Measurements from ENCODE around the gene DLG2. TPM values are rescaled to one million over a fixed set of nuclear protein-coding genes. Genes with fewer than 3 reads are reported as not detected.
"Not testable (repeated sequence)": the region's sequence is repeated elsewhere in the genome, so short reads cannot be mapped to it uniquely, and the experiment has no call there.

Gene DLG2
- total RNA-seq, 1 donor from 2014 or later = 7.2 TPM

DNA sequence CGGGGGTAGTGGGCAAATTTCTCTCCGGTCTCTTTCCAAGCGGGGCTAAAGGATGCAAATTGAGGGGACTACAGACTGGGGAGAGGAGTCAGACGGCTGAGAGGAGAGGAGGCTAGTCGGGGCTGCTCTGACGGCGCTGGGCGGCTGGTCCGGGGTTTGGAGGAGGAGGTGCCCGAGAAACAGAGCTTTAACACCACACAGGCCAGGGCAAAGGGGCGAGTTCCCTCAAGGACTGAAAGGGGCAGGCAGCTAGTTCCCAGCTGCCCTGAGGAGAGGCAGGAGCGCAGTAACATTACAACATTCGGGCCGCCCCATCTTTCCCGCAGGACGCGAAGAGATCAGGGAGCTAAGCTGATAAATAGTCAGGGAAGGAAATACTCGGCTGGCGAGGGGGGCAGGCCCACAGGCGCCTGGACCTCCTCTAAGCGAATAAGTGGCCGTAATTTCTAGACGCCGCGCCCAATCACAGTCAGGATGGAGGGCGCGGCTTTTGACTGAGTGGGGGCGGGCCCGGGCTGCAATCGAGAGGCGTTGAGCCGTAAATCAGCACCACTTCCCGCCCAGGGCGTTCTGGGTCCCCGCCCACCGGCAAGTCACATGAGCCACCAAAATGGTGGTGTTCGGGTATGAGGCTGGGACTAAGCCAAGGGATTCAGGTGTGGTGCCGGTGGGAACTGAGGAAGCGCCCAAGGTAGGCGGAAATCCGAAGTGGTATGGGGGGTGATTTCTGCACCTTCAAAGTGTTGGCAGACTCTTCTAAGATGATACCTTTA, 1.0 kb upstream of the DLG2 start, which contains the start of gene TMEM126B:
TSS of gene TMEM126B (plus strand) at position 596 of the 773 bp plus-strand sequence. CDS start at position 611, 15 bp downstream.
- DNase-seq (peak; percentile 99), ATAC-seq (peak; percentile 99 to 100)
- TF ChIP-seq, protein P1, sequence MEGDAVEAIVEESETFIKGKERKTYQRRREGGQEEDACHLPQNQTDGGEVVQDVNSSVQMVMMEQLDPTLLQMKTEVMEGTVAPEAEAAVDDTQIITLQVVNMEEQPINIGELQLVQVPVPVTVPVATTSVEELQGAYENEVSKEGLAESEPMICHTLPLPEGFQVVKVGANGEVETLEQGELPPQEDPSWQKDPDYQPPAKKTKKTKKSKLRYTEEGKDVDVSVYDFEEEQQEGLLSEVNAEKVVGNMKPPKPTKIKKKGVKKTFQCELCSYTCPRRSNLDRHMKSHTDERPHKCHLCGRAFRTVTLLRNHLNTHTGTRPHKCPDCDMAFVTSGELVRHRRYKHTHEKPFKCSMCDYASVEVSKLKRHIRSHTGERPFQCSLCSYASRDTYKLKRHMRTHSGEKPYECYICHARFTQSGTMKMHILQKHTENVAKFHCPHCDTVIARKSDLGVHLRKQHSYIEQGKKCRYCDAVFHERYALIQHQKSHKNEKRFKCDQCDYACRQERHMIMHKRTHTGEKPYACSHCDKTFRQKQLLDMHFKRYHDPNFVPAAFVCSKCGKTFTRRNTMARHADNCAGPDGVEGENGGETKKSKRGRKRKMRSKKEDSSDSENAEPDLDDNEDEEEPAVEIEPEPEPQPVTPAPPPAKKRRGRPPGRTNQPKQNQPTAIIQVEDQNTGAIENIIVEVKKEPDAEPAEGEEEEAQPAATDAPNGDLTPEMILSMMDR (IDR thresholded peaks at IDR 0.05) = no peak
- Histone ChIP-seq H3K27me3 (ENCODE audit: low read depth) (no peaks in the 10 kb centered on the region), H3K27ac (peak within 1 kb of the TSS; percentile 89), H3K36me3 (peaks cover 17% of the 10 kb centered on the region), H3K4me3 (peak within 1 kb of the TSS; percentile 78), H3K4me1 (peaks cover 34% of the 10 kb centered on the region), H3K9me3 (no peaks in the 10 kb centered on the region)
- intact Hi-C loops (cut with DNase I) = no loop called here

DNA sequence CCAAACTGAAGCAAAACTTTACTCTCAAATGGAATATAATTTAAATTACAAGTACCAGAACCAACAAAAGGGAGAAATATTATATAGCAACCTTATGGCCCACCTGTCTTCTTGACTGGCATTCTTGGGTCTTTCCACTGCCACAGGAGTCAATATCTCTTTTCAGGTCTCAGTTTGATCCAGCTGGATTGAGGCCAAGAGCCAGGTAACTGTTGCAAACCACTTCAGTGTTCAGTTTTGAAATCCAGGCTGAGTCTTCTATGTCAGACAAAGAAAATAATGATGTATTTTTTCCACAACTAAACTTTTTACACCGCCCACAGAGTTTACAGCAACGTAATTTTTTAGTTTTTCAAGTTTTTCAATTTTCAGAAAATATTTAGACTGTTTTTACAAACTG, 648 bp downstream of the DLG2 start:
- H3K4me3 ChIP-seq = peak overlapping the region; percentile 78
- ATAC-seq (no peak), DNase-seq (no peak)
- H3K27me3 ChIP-seq (ENCODE audit: low read depth) = no peaks in the 10 kb centered on the region
- H3K27ac ChIP-seq = peak overlapping the region; percentile 89
- TF ChIP-seq, protein P1 (IDR thresholded peaks at IDR 0.05) = no peak
- H3K9me3 ChIP-seq = no peaks in the 10 kb centered on the region
- H3K4me1 ChIP-seq = peaks cover 34% of the 10 kb centered on the region
- intact Hi-C loops (cut with DNase I) = no loop called here
- peaks cover 9% of the 10 kb centered on the region for H3K36me3 ChIP-seq

DNA sequence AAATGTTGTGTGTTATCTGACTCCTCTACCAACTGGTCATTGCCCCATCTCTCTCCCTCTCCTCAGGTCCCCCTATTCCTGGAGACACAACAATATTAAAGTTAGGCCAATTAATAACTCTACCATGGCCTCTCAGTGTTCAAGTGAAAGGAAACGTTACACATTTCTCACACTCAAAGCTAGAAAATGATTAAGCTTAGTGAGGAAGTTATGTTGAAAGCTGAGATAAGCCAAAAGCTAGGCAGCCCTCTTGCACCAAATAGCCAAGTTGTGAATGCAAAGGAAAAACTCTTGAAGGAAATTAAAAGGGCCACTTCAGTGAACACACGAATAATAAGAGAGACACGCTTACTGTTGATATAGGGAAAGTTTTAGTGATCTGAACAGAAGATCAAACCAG, 6.9 kb downstream of the DLG2 start:
- peak in 1 of 2 donors; percentile 86 for ATAC-seq
- intact Hi-C loops (cut with DNase I) = no loop called here
- TF ChIP-seq, protein P1 (IDR thresholded peaks at IDR 0.05) = no peak
- H3K4me3 ChIP-seq = no peak overlapping the region
- no peaks in the 10 kb centered on the region for H3K27me3 ChIP-seq (ENCODE audit: low read depth)
- H3K36me3 ChIP-seq = no peaks in the 10 kb centered on the region
- H3K27ac ChIP-seq = peak overlapping the region; percentile 13
- no peaks in the 10 kb centered on the region for H3K9me3 ChIP-seq
- peaks cover under 1% of the 10 kb centered on the region for H3K4me1 ChIP-seq
- no peak for DNase-seq

DNA sequence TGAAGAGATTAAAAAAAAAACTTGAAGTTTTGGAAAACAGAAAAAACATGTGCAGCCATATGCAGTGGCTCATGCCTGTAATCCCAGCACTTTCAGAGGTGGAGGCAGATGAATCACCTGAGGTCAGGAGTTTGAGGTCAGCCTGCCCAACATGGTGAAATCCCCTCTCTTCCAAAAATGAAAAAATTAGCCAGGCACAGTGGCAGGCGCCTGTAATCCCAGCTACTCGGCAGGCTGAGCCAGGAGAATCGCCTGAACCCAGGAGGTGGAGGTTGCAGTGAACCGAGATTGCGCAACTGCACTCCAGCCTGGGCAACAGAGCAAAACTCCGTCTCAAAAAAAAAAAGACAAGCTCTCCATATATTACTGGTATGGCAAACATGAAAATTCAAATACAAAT, 7.6 kb downstream of the DLG2 start:
- TF ChIP-seq, protein P1 (IDR thresholded peaks at IDR 0.05) = no peak
- no peaks in the 10 kb centered on the region for H3K36me3 ChIP-seq
- DNase-seq (peak; percentile 58), ATAC-seq (peak in 1 of 2 donors; percentile 74)
- no peaks in the 10 kb centered on the region for H3K4me1 ChIP-seq
- H3K27me3 ChIP-seq (ENCODE audit: low read depth) = no peaks in the 10 kb centered on the region
- H3K9me3 ChIP-seq = no peaks in the 10 kb centered on the region
- H3K4me3 ChIP-seq = no peak overlapping the region
- intact Hi-C loops (cut with DNase I) = no loop called here
- no peak overlapping the region for H3K27ac ChIP-seq

DNA sequence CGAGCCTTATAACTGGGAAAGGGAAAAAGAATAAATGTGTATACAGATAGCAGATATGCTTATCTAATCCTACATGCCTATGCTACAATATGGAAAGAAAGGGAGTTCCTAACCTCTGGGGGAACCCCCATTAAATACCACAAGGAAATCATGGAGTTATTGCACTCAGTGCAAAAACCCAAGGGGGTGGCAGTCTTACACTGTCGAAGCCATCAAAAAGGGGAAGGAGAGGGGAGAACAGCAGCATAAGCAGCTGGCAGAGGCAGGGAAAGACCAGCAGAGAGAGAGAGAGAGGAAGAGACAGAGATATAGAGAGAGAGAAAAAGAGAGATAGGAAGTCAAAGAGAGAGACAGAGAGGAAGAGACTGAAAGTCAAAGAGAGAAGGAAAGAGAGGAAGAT, 15.5 kb downstream of the DLG2 start:
- H3K9me3 ChIP-seq; H3K27ac ChIP-seq; ATAC-seq; H3K4me3 ChIP-seq; DNase-seq; H3K36me3 ChIP-seq; H3K27me3 ChIP-seq (ENCODE audit: low read depth); H3K4me1 ChIP-seq; intact Hi-C loops (cut with DNase I): not testable (repeated sequence)

DNA sequence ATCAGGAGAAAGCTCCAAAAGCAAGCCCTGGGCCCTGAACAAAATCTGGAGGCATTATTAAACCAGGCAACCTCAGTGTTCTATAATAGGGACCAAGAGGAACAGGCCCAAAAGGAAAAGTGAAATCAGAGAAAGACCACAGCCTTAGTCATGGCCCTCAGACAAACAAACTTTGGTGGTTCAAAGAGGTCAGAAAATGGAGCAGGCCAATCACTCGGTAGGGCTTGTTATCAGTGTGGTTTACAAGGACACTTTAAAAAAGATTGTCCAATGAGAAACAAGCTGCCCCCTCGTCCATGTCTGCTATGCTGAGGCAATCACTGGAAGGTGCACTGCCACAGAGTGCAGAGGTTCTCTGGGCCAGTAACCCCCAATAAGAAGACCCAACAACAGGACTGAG, 17.9 kb downstream of the DLG2 start:
- DNase-seq; H3K9me3 ChIP-seq; intact Hi-C loops (cut with DNase I); ATAC-seq; H3K4me1 ChIP-seq; H3K27me3 ChIP-seq (ENCODE audit: low read depth); H3K4me3 ChIP-seq; H3K36me3 ChIP-seq; H3K27ac ChIP-seq: not testable (repeated sequence)

DNA sequence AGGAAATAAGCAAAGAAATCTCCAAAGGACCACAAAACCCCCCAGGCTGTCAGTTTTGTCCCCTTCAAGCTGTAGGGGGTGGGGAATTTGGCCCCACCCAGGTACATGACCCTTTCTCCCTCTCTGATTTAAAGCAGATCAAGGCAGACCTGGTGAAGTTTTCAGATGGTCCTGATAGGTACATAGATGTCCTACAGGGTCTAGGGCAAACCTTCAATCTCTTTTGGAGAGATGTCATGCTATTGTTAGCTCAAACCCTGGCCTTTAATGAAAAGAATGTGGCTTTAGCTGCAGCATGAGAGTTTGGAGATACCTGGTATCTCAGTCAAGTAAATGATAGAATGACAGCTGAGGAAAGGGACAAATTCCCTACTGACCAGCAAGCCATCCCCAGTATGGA, 18.5 kb downstream of the DLG2 start:
- H3K4me1 ChIP-seq; H3K9me3 ChIP-seq; H3K27ac ChIP-seq; ATAC-seq; intact Hi-C loops (cut with DNase I); H3K36me3 ChIP-seq; H3K27me3 ChIP-seq (ENCODE audit: low read depth); DNase-seq; H3K4me3 ChIP-seq: not testable (repeated sequence)

DNA sequence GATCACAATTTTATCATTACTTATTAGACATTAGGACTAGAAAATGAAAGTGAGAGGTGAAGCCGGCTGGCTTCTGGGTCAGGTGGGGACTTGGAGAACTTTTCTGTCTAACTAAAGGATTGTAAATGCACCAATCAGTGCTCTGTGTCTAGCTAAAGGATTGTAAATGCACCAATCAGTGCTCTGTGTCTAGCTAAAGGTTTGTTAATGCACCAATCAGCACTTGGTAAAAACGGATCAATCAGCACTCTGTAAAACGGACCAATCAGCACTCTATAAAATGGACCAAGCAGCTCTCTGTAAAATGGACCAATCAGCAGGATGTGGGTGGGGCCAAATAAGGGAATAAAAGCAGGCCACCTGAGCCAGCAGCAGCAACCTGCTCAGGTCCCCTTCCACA, 20.9 kb downstream of the DLG2 start:
- intact Hi-C loops (cut with DNase I); H3K4me1 ChIP-seq; H3K27ac ChIP-seq; H3K9me3 ChIP-seq; H3K36me3 ChIP-seq; ATAC-seq; H3K4me3 ChIP-seq; H3K27me3 ChIP-seq (ENCODE audit: low read depth); DNase-seq: not testable (repeated sequence)
